ENCODE measurements around the gene CUBN. TPM values are rescaled to one million over a fixed set of nuclear protein-coding genes. Genes with fewer than 3 reads are reported as not detected.

Gene CUBN
- total and polyA plus RNA-seq, 10 of the 15 experiments (the other 5 are each of a cell fraction or from before 2014, with no cell fraction given): under 0.01 to 0.14 (median 0.02) TPM; not detected in 6

DNA sequence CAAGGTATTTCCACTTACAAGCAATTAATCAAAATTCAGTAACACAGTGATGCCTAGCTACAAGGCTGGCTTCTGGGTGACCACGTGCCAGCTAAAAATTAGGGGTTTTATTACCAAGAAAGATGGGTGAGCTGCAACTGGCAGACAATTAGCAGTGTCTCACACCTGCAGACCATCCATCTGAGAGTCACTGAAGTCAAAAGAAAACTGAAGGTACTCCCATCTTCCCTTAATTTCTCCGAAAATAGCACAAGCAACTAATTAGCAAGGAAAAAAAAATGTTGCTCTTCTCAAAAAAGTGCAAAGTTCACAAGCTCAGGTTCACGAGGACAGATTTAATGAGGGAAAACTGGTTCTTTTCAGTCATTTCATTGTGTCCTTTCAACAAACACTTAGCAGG is 340.8 kb downstream of the CUBN start (continued):
- TF ChIP-seq, protein P1, sequence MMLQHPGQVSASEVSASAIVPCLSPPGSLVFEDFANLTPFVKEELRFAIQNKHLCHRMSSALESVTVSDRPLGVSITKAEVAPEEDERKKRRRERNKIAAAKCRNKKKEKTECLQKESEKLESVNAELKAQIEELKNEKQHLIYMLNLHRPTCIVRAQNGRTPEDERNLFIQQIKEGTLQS (IDR thresholded peaks at IDR 0.05; ENCODE audit: borderline replicate concordance, extremely low read depth, low read depth, low read length): no peak
- TF ChIP-seq, protein P2, sequence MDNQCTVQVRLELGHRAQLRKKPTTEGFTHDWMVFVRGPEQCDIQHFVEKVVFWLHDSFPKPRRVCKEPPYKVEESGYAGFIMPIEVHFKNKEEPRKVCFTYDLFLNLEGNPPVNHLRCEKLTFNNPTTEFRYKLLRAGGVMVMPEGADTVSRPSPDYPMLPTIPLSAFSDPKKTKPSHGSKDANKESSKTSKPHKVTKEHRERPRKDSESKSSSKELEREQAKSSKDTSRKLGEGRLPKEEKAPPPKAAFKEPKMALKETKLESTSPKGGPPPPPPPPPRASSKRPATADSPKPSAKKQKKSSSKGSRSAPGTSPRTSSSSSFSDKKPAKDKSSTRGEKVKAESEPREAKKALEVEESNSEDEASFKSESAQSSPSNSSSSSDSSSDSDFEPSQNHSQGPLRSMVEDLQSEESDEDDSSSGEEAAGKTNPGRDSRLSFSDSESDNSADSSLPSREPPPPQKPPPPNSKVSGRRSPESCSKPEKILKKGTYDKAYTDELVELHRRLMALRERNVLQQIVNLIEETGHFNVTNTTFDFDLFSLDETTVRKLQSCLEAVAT (IDR thresholded peaks at IDR 0.05): no peak
- TF ChIP-seq WRNIP1 (IDR thresholded peaks at IDR 0.05; ENCODE audit: borderline replicate concordance, low read depth, low read length) (no peak), POU2F2 (IDR thresholded peaks at IDR 0.05; ENCODE audit: borderline replicate concordance, low read depth, low read length) (no peak), CBX5 (IDR thresholded peaks at IDR 0.05; ENCODE audit: low read depth) (no peak), TBL1XR1 (IDR thresholded peaks at IDR 0.05; ENCODE audit: low read depth, low read length) (no peak), NBN (IDR thresholded peaks at IDR 0.05) (no peak), IKZF2 (IDR thresholded peaks at IDR 0.05) (peak in 1 of 2 experiments; percentile 16; a peak in 2 of 4 replicates), NFIC (IDR thresholded peaks at IDR 0.05; ENCODE audit: low read depth, low read length) (no peak)
- TF ChIP-seq, protein P3, sequence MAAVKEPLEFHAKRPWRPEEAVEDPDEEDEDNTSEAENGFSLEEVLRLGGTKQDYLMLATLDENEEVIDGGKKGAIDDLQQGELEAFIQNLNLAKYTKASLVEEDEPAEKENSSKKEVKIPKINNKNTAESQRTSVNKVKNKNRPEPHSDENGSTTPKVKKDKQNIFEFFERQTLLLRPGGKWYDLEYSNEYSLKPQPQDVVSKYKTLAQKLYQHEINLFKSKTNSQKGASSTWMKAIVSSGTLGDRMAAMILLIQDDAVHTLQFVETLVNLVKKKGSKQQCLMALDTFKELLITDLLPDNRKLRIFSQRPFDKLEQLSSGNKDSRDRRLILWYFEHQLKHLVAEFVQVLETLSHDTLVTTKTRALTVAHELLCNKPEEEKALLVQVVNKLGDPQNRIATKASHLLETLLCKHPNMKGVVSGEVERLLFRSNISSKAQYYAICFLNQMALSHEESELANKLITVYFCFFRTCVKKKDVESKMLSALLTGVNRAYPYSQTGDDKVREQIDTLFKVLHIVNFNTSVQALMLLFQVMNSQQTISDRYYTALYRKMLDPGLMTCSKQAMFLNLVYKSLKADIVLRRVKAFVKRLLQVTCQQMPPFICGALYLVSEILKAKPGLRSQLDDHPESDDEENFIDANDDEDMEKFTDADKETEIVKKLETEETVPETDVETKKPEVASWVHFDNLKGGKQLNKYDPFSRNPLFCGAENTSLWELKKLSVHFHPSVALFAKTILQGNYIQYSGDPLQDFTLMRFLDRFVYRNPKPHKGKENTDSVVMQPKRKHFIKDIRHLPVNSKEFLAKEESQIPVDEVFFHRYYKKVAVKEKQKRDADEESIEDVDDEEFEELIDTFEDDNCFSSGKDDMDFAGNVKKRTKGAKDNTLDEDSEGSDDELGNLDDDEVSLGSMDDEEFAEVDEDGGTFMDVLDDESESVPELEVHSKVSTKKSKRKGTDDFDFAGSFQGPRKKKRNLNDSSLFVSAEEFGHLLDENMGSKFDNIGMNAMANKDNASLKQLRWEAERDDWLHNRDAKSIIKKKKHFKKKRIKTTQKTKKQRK (IDR thresholded peaks at IDR 0.05; ENCODE audit: low read depth, low read length): no peak
- TF ChIP-seq, protein P4, sequence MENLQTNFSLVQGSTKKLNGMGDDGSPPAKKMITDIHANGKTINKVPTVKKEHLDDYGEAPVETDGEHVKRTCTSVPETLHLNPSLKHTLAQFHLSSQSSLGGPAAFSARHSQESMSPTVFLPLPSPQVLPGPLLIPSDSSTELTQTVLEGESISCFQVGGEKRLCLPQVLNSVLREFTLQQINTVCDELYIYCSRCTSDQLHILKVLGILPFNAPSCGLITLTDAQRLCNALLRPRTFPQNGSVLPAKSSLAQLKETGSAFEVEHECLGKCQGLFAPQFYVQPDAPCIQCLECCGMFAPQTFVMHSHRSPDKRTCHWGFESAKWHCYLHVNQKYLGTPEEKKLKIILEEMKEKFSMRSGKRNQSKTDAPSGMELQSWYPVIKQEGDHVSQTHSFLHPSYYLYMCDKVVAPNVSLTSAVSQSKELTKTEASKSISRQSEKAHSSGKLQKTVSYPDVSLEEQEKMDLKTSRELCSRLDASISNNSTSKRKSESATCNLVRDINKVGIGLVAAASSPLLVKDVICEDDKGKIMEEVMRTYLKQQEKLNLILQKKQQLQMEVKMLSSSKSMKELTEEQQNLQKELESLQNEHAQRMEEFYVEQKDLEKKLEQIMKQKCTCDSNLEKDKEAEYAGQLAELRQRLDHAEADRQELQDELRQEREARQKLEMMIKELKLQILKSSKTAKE (IDR thresholded peaks at IDR 0.05; ENCODE audit: low read depth, poor library complexity, severe bottlenecking): peak; percentile 65
- TF ChIP-seq, protein P5, sequence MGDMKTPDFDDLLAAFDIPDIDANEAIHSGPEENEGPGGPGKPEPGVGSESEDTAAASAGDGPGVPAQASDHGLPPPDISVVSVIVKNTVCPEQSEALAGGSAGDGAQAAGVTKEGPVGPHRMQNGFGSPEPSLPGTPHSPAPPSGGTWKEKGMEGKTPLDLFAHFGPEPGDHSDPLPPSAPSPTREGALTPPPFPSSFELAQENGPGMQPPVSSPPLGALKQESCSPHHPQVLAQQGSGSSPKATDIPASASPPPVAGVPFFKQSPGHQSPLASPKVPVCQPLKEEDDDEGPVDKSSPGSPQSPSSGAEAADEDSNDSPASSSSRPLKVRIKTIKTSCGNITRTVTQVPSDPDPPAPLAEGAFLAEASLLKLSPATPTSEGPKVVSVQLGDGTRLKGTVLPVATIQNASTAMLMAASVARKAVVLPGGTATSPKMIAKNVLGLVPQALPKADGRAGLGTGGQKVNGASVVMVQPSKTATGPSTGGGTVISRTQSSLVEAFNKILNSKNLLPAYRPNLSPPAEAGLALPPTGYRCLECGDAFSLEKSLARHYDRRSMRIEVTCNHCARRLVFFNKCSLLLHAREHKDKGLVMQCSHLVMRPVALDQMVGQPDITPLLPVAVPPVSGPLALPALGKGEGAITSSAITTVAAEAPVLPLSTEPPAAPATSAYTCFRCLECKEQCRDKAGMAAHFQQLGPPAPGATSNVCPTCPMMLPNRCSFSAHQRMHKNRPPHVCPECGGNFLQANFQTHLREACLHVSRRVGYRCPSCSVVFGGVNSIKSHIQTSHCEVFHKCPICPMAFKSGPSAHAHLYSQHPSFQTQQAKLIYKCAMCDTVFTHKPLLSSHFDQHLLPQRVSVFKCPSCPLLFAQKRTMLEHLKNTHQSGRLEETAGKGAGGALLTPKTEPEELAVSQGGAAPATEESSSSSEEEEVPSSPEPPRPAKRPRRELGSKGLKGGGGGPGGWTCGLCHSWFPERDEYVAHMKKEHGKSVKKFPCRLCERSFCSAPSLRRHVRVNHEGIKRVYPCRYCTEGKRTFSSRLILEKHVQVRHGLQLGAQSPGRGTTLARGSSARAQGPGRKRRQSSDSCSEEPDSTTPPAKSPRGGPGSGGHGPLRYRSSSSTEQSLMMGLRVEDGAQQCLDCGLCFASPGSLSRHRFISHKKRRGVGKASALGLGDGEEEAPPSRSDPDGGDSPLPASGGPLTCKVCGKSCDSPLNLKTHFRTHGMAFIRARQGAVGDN (IDR thresholded peaks at IDR 0.05): peak; percentile 41; the same call in 1 of the 2 replicates
- TF ChIP-seq, protein P6, sequence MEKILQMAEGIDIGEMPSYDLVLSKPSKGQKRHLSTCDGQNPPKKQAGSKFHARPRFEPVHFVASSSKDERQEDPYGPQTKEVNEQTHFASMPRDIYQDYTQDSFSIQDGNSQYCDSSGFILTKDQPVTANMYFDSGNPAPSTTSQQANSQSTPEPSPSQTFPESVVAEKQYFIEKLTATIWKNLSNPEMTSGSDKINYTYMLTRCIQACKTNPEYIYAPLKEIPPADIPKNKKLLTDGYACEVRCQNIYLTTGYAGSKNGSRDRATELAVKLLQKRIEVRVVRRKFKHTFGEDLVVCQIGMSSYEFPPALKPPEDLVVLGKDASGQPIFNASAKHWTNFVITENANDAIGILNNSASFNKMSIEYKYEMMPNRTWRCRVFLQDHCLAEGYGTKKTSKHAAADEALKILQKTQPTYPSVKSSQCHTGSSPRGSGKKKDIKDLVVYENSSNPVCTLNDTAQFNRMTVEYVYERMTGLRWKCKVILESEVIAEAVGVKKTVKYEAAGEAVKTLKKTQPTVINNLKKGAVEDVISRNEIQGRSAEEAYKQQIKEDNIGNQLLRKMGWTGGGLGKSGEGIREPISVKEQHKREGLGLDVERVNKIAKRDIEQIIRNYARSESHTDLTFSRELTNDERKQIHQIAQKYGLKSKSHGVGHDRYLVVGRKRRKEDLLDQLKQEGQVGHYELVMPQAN (conservative IDR thresholded peaks at IDR 0.05): no peak
- TF ChIP-seq, protein P7, sequence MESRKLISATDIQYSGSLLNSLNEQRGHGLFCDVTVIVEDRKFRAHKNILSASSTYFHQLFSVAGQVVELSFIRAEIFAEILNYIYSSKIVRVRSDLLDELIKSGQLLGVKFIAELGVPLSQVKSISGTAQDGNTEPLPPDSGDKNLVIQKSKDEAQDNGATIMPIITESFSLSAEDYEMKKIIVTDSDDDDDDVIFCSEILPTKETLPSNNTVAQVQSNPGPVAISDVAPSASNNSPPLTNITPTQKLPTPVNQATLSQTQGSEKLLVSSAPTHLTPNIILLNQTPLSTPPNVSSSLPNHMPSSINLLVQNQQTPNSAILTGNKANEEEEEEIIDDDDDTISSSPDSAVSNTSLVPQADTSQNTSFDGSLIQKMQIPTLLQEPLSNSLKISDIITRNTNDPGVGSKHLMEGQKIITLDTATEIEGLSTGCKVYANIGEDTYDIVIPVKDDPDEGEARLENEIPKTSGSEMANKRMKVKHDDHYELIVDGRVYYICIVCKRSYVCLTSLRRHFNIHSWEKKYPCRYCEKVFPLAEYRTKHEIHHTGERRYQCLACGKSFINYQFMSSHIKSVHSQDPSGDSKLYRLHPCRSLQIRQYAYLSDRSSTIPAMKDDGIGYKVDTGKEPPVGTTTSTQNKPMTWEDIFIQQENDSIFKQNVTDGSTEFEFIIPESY (IDR thresholded peaks at IDR 0.05): no peak

Measured in GM12878 (cell line).